Activated CD4-positive, CD25-positive, alpha-beta regulatory T cell treated with anti-CD3 and anti-CD28 coated beads, Interleukin-2, amount 50 U/mL, for 16 hours (primary cell): Measurements from ENCODE around the gene SLC12A6.
"Not testable (repeated sequence)": the region's sequence is repeated elsewhere in the genome, so short reads cannot be mapped to it uniquely, and the experiment has no call there.

Experiments used
- DNase-seq: peaks from one replicate; pipeline ENCODE4 v3.0.0-alpha.2; 2020; ENCODE audit warnings: low read depth, low spot score

SLC12A6 gene

GRCh38 chr15:34203936-34204335 lies 133.6 kb downstream of the SLC12A6 start:
- no peak for DNase-seq

- no peak for DNase-seq
These were observed 134.3 kb downstream of the SLC12A6 start for GRCh38 chr15:34203305-34203704.

- DNase-seq: not testable (repeated sequence)
These were observed 144.3 kb downstream of the SLC12A6 start for GRCh38 chr15:34193272-34193671.

- no peak for DNase-seq
These were observed 148.9 kb downstream of the SLC12A6 start for GRCh38 chr15:34188711-34189110.

- no peak for DNase-seq
These were observed 151.9 kb downstream of the SLC12A6 start for GRCh38 chr15:34185666-34186065.

GRCh38 chr15:34182942-34183341 lies 154.6 kb downstream of the SLC12A6 start:
- DNase-seq: no peak
